GM18868 (cell line): ENCODE measurements around the gene AOAH.

Experiments
- ATAC-seq: cut with Tn5 transposase; IDR thresholded peaks from one replicate; pipeline ENCODE4 v1.9.1; 2021; ENCODE audit warnings: mild to moderate bottlenecking, moderate library complexity; ENCODE audit not compliant: unreplicated experiment

AOAH gene, protein sequence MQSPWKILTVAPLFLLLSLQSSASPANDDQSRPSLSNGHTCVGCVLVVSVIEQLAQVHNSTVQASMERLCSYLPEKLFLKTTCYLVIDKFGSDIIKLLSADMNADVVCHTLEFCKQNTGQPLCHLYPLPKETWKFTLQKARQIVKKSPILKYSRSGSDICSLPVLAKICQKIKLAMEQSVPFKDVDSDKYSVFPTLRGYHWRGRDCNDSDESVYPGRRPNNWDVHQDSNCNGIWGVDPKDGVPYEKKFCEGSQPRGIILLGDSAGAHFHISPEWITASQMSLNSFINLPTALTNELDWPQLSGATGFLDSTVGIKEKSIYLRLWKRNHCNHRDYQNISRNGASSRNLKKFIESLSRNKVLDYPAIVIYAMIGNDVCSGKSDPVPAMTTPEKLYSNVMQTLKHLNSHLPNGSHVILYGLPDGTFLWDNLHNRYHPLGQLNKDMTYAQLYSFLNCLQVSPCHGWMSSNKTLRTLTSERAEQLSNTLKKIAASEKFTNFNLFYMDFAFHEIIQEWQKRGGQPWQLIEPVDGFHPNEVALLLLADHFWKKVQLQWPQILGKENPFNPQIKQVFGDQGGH

DNA sequence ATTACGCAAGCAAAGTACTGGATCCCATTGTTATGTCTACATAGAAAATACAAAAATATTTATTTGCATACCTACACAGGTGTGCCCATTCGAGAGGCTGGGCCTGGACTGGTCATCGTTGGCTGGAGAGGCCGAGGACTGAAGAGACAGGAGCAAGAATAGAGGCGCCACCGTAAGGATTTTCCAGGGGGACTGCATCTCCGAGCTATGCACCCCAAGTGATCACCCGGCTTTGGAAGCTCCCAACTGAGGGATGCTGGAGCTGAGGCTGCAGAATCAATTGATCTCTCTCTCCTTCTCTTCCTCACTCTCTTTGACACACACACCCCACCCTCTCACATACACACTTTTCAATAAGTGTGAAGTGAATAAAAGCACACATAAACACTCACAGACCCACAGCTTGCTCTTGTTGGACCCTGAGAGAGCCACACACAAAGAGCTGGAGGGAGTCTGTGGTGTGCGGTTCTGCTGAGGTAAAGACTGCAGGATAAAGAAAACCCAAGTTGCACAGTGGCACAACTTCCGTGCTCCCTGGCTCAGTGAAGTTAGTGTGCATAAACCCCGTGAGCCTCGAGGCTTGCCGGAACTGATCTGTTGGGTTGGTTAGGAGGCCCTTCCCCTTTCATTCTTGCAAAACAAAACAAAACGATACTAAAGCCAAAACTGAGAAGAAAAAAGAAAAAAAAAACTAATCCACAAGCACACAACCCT is at the start of gene AOAH:
TSS of gene AOAH (minus strand) at position 544 of the 714 bp plus-strand sequence. CDS start at position 198, 346 bp downstream.
- ATAC-seq: peak; percentile 95

DNA sequence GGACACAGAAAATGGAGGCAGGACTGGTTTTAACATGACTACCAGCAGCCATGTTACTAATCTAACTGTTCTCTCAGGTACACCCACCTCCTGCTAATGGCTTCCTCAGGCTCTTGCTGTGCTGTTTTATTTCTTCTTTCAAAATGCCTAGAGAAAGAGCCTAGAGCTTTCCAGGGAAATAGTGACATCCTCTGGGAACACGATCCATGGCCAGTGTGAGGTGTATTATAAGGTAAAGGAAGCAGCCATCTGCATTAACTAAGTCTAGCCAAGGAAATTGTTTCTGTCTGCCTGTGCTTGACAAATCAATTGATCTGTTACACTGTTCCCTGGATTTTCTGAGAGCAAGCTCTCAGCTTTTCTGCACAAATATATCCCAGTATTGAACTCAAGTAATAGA is 42.2 kb upstream of the AOAH start:
- ATAC-seq: no peak

DNA sequence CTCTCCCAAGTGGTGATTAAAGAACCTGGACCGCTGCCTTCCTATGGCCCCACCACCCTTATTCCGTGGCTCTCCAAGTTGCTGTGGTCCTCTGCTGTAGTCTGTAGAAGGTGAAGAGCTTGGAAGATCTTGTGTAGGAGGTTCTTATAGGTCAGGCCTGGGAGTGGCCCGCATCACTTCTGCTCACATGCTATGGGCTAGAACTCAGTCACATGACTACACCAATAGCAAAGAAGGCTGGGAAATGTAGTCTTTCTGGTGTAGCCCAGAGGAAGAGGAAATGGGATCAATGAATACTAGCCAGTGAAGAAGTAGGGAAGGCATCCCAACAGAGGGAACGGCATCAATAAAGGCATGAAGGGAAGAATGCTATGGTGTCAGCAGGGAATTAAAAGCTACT is 41.3 kb upstream of the AOAH start:
- no peak for ATAC-seq

DNA sequence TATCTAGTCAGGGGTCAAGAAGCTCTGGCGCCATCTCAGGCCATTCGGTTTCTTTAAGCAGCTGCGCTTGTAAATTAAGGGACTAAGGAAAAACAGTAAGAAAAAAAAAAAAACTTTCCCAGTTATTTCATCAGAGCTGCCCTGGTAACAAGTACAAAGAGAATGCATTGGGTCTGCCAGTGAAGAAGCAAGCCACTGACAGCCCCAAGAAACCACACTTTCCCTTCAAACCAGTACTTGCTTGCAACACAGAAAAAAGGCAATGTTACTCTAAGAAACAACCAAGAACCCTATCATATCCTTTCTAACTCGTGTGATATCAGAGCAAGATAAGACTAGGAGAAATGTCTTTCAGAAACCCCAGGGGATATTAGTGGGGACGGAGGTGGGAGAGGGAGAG is 40.6 kb upstream of the AOAH start:
- ATAC-seq: no peak

DNA sequence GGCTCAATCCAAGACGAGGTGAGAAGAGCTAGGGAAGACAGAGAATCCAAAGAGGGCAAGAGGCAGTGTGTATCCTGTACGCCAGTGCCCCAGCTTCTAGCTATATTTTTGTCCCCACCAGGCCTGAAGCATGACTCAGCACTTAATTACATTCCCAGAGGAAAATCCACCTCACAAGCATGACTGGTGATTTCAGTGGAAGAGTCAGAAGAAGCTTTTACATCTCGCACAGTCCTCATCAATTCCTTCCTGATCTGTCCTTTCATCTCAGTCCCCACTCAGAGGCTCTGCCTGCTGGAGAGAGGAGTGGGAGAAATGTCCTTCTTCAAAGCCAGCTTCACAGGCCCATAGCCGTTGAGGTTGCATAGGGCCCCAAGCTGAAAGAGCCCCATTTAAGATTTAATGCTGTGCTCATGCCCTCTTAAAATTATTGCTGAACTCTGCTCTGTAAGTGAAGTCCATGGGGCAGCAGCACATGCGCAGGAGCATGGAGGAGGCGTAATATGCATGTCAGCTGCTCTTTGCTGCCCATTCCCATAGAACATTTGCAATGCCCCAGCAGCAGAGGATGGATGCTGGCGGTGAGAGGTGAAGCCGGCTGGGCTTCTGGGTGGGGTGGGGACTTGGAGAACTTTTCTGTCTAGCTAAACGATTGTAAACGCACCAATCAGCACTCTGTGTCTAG is 39.0 kb upstream of the AOAH start:
- no peak for ATAC-seq

DNA sequence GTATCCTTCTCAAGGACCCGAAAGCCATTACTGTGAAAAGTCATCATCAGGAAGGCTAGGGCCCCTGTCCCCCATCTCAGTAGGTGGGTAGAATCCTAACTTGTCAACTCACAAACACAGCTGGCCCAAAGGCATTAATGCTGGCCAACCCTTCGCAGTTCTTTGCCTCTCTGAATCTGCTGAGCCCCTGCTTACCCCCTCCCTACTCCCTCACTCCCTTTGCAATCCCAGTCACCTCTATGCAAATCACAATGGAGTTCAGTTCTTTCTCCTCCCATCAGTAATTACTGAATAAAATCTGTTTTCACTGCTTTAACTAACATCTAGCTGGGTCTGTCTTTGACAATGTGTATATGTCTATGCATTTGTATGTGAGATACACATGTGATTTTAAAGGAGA is 38.1 kb upstream of the AOAH start:
- ATAC-seq: no peak

DNA sequence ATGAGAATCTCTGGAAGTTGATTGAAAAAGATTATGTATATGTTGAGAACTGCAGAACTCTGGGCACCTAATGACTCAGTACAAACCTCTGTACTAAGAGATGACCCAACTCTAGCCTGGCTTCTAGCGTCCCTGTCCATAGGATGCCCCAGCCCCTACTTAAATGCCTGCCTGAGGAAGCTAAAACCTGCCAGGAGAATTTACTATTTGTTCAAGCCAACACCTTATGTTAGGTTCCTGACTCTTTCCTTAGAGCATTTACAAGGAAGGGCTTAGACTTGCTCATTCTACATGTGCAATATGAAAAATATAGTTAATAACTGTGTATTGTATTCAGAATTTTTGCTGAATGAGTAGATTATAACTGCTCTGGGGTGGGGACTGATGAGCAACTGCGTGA is 37.5 kb upstream of the AOAH start:
- no peak for ATAC-seq

DNA sequence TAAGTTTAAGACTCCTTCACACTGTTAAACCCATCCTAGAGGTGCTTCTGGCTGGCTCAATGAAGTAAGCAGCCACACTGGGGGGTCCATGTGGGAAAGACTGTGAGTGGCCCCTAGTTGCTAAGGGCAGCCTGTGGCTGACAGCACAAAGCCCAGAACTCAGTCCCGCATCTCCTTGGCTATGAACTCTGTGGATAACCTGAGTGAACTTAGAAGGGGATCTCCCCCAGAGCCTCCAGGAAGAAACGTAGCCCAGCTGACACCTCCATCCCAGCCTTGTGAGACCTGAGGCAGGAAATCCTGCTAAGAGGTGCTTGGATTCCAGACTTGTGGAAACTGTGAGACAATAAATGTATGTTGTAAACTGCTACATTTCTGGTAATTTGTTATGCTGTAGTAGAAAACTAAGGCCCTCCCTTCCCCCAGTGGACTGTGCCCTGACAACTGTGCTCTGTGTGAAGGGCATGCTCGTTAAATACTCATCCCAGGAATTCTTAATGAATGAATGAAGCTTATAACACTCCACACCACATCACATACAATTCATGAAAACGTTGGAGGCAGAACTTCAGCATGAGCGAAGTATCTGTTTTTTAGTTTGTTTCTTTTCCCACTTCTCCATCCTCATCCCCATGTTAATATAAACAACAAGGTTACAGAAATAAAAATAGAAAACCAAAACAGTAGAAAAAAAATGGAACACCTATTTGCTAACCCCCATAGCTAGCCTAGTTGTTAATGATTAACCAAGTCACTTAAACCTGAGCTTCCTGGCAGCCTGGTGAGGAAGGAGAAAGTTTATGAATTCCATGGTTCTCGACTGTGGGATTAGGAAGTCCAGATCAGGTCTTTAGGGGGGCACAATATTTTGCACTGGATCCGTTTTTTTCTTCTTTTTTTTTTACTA is 36.8 kb upstream of the AOAH start:
- no peak for ATAC-seq

DNA sequence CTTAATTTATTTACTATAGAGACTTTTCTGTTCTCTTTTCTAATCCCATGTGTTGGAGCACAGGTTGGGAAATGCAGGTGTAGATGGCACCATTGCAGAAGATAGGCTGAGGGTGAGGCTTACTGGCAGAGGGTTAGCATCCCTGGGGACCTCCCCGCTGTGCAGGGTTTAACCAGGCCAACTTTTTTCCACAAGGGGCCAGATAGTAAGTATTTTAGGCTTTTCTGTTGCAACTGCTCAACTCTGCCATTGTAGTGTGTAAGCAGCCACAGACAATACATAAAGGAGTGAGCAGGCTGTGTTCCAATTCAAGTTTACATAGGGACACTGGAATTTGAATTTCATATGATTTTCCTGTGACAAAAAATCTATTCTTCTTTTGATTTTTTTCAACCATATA is 34.6 kb upstream of the AOAH start:
- no peak for ATAC-seq

DNA sequence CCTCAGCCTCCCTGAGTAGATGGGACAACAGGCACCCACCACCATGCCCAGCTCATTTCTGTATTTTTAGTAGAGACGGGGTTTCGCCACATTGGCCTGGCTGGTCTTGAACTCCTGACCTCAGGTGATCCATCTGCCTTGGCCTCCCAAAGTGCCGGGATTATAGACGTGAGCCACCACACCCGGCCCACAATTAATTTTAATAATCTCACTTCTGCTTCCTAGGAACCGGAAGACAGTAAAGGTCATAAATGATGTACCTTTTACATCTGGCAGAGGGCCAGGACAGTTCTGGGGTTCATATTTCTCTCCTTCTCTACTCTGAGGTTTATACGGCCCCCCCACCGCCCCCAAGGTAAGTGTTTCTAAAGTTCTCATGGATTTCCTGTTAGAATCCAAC is 31.2 kb upstream of the AOAH start:
- ATAC-seq: no peak

DNA sequence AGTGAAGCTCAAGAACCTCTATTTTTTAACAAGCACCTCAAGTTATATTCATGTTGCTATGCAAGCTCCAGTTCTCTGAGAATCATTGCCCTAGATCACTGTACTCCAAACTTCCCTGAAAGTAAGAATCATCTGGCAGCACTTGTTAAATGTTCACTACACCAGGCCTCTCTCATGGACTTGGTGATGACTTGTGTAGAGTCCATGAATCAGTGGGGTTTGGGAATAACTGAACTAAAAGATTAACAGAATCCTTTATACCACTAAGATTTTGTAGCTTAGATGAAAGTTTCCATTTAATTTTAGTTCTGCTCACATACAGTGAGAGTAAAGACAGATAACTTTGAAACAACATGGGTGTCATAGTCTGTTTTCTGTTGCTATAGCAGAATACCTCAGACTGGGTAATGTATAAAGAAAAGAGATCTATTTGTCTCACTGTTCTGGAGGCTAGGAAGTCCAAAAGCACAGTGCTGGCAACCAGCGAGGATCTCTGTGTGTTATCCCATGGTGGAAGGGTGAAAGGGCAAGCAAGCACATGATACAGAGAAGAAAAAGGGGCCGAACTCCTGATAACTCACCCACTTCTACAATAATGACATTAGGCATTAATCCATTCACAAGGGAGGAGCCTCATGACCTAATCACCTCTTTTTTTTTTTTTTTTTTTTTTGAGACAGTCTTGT is 27.9 kb upstream of the AOAH start:
- ATAC-seq: no peak

DNA sequence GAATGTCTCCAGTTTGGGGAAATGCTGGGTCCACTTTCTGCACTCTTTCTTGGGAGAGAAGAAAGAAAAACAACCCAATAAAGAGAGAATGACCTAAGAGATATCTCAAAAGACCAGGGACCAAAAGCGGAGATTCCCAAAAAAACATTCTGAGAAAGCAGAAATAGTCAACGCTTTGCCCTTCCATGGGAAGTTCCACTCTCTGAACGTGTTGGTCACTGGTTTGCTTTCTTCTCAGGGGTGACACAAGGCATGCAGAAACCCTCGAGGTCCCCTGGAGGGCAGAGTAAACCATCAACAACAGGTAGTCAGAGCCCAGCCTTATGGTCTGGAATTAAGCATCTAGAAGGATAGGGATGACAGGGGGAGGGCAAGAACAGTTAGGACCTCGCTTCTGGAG is 26.2 kb upstream of the AOAH start:
- no peak for ATAC-seq

DNA sequence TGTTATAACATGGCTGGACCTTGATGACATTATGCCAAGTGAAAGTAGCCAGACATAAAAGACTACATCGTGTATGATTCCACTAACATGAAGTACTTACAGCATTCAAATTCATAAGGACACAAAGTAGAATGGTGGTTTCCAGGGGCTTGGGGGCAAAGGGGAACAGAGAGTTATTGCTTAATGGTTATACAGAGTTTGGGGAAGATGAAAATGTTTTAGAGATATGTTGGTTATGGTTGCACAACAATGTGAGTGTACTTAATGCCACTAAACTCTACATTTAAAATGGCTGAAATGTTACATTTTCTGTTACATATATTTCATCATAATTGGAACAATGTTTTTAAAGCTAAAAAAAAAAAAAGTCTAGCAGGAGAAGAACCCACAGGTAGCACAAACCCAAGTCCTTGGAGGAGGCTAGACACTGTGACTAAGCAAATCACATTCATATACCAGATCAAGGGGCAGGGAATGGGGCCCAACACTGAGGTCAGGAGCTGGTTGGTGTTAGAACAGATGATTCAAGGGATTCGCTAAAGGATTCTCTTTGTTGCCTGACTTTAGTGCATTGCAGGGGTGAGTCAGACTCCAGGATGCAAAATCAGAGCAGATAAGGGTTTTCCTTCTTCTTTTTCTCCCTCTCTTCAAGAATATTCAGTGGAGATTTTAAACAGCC is 25.1 kb upstream of the AOAH start:
- ATAC-seq: no peak

DNA sequence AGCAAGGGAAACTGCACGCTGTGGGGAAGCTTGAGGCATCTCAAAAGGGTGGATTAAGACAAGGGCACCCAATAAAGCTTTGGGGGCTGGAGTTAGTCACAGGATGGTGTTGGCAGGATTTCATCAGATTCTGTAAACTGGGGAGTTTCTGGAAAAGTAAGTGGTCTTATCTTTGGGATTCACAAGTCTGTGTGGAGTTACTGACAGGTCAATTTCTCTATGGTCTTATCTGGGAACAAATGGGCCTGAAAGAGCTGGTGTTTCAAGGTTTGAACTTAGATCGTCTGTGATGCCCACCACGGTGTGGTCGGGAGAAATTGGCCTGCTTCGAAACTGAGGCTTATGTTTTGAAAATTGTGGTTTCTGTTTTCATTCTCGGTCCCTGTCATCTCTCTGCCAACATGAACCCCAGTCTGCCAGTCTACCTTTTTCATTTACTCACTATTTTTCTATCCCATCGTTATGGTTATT is 23.8 kb upstream of the AOAH start:
- peak; percentile 59 for ATAC-seq

DNA sequence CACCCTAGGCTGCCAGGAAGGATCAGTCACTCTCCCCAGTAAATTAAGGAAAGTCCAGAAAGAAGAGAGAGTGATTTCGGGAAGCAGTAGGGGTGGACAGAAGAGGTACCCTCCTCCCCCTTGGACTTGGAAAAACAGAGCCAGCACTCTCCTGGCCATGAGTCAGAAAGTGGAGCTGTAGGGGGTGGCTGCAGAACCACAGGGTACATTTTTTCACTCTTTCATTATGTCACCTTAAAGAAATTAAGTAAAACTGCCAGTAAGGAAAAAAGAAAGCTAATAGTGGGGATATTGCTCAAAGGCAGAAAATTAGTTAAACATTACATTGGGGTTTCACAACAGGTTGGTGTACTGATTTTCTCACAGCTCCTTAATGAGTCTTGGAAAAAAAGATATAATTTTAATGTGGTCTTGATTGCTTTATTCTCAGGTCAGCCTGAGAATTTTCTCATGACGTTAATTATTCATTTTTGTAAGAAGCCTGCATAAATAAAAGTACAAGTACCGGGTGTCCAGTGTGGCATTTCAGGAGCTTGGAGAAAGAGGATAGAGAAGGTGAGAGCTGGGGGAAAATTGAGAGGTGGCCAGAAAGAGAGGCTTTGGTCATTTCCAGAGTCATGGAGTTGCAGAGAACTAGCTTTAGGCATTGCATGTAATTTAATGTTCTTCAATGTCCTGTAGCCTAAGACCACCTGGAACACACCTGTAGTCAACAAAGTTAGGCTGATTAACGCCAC is 23.2 kb upstream of the AOAH start:
- no peak for ATAC-seq

DNA sequence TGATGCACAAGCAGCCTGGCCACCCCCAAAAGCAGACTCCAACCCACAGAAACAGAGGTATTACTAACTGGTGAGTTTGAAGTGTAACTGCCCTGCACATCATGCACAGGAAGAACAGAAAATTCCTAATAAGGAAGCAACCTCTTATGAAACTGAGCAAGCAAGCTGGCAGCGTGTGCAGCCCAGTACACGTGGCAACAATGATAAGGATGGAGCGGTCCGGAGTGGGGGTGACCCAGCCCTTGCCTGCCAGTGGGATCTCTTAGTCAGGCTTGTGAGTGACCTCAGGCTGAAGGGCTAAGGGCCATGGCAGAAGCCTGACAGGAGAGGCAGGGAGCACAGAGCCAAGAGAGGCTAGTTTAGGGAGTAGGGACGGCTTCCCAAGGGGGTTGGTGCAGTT is 22.1 kb upstream of the AOAH start:
- no peak for ATAC-seq

DNA sequence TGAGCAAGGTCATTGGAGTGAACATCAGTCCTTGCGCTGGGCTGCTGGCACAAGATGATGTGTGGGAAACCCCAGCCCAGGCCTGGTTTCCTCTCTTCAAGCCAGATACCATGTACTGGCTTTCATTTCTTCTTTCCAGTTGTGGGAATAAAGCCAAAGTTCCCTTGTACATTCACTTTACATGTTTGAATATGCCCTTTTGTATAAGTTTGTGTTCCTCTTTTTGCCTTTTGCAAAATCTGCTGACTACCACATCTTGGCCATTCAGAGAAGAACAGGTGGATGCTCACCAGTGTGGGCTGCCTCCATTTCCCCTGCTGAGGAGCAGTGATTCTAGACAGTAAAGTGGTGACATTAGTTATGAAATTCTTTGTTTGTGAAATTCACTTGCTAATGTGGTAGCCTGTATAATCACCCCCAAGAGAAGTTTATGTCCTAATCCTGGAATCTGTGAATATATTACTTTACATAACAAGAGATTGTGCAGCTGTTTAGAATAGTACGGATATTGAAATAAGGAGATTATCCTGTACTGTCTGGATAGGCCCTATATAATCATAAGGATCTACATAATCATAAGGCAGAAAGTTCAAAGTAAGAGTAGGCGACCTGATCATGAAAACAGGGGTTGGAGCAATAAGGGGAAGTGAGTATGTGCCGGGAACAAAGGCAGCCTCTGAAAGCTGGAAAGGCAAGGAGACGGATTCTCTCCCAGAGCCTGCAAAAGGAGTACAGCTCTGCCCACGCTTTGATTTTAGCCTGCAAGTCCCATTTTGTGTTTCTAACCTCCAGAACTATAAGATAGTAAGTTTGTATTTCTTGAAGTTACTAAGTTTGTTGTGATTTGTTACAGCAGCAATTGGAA is 18.8 kb upstream of the AOAH start:
- peak; percentile 87 for ATAC-seq

DNA sequence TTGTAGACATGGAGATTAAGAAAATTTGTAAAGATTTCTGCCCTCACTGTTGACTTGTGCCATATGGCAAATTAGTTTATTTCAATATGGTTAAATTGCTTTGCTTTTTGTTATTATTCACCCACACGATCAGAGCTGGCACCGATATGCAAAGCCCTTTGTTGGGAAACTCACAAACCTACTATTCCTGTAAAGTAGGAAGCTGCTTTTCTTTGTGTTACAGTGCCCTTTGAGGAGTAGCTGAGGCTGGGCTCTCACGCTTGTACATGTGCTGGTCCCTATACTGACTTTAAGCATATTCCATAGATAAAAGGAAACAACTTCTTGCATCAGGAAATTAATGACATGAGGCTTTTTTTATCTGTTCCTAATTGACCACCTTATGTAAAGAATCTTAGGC is 17.6 kb upstream of the AOAH start:
- no peak for ATAC-seq
